Measurements from ENCODE around the gene KNTC1. TPM values are rescaled to one million over a fixed set of nuclear protein-coding genes. Genes with fewer than 3 reads are reported as not detected.

KNTC1 gene
- total RNA-seq, 2 donors from 2014 or later, result 2.2 to 3.0 TPM

- no peaks in the 10 kb centered on the region for H3K36me3 ChIP-seq
- no peak overlapping the region for H3K4me3 ChIP-seq
- TF ChIP-seq, protein P1, sequence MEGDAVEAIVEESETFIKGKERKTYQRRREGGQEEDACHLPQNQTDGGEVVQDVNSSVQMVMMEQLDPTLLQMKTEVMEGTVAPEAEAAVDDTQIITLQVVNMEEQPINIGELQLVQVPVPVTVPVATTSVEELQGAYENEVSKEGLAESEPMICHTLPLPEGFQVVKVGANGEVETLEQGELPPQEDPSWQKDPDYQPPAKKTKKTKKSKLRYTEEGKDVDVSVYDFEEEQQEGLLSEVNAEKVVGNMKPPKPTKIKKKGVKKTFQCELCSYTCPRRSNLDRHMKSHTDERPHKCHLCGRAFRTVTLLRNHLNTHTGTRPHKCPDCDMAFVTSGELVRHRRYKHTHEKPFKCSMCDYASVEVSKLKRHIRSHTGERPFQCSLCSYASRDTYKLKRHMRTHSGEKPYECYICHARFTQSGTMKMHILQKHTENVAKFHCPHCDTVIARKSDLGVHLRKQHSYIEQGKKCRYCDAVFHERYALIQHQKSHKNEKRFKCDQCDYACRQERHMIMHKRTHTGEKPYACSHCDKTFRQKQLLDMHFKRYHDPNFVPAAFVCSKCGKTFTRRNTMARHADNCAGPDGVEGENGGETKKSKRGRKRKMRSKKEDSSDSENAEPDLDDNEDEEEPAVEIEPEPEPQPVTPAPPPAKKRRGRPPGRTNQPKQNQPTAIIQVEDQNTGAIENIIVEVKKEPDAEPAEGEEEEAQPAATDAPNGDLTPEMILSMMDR (IDR thresholded peaks at IDR 0.05), result no peak
- no peaks in the 10 kb centered on the region for H3K9me3 ChIP-seq
- no peak overlapping the region for H3K27ac ChIP-seq
- H3K4me1 ChIP-seq, result no peaks in the 10 kb centered on the region
- DNase-seq (ENCODE audit: low spot score), result no peak
- no peaks in the 10 kb centered on the region for H3K27me3 ChIP-seq
Observed at GRCh38 chr12:122604993-122605392, 77.9 kb downstream of the KNTC1 start.

GRCh38 chr12:122609732-122610131 lies 82.7 kb downstream of the KNTC1 start:
- no peak overlapping the region for H3K27ac ChIP-seq
- no peaks in the 10 kb centered on the region for H3K27me3 ChIP-seq
- DNase-seq (ENCODE audit: low spot score), result no peak
- H3K4me1 ChIP-seq, result no peaks in the 10 kb centered on the region
- no peaks in the 10 kb centered on the region for H3K9me3 ChIP-seq
- TF ChIP-seq, protein P1 (IDR thresholded peaks at IDR 0.05), result no peak
- H3K36me3 ChIP-seq, result no peaks in the 10 kb centered on the region
- H3K4me3 ChIP-seq, result no peak overlapping the region

DNA sequence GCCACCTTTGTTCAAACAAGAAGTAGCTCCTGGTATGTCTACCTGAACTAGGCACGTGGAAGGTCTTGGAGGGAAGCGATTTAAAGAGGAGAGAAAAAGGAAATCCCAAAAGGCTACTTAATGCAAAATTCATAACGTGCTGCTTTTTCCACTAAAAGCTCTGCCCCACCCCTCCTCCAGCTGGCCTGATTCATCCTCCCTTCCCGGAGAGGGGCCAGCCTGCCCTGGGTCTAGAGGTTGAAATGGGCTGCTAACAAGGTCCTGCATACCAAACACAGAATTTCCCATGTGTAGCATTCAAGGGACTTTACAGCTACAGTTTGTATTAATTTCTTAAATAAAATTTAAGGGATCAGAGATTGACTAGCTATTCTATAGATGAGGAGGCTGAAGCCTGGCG lies 83.2 kb downstream of the KNTC1 start:
- DNase-seq (ENCODE audit: low spot score), result no peak
- Histone ChIP-seq H3K4me3 (no peak overlapping the region), H3K36me3 (no peaks in the 10 kb centered on the region), H3K27me3 (no peaks in the 10 kb centered on the region), H3K9me3 (no peaks in the 10 kb centered on the region), H3K4me1 (no peaks in the 10 kb centered on the region), H3K27ac (no peak overlapping the region)
- TF ChIP-seq, protein P1 (IDR thresholded peaks at IDR 0.05), result no peak

DNA sequence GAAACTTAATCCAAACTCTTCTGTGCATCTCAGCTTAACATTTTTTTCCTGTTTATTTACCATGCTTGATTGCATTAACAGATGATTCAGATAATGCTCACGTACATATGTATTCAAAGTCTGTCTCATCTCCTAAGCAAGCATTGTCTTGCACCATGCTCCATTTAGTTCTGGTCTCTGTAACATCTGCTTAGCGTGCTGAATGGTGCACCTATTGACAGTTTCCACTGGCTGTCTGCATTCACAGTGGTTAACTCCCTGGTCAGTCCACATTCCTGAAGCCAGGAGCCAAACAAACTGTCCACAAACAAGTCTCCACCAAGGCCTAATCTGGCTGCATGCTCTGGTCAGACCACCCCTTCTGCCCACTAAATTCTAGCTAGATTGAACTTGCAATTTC lies 83.9 kb downstream of the KNTC1 start:
- Histone ChIP-seq H3K4me3 (no peak overlapping the region), H3K36me3 (no peaks in the 10 kb centered on the region), H3K4me1 (no peaks in the 10 kb centered on the region), H3K27ac (no peak overlapping the region), H3K9me3 (no peaks in the 10 kb centered on the region), H3K27me3 (no peaks in the 10 kb centered on the region)
- DNase-seq (ENCODE audit: low spot score), result no peak
- TF ChIP-seq, protein P1 (IDR thresholded peaks at IDR 0.05), result no peak

DNA sequence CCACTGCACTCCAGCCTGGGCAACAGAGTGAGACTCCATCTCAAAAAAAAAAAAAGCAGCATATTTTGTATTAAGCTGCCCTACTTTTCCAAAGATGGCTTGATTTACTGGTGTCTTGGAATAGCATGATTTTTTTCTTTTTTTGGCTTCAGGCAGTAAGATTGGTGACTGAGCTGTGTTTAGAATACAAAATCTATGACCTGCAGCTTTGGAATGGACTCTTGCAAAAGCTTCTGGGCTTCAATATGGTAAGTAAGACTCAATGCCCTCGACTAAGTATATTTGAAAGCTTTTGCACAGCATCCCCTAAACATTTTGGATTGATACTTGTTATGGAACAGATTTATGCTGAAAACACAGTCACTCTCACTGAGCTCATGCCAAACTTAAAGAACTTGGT lies 87.8 kb downstream of the KNTC1 start:
- Histone ChIP-seq H3K9me3 (no peaks in the 10 kb centered on the region), H3K36me3 (no peaks in the 10 kb centered on the region), H3K27ac (no peak overlapping the region), H3K27me3 (no peaks in the 10 kb centered on the region), H3K4me3 (no peak overlapping the region), H3K4me1 (no peaks in the 10 kb centered on the region)
- no peak for DNase-seq (ENCODE audit: low spot score)
- TF ChIP-seq, protein P1 (IDR thresholded peaks at IDR 0.05), result no peak

- TF ChIP-seq, protein P1 (IDR thresholded peaks at IDR 0.05), result no peak
- DNase-seq (ENCODE audit: low spot score), result no peak
- Histone ChIP-seq H3K36me3 (no peaks in the 10 kb centered on the region), H3K27ac (no peak overlapping the region), H3K9me3 (no peaks in the 10 kb centered on the region), H3K4me3 (no peak overlapping the region), H3K4me1 (no peaks in the 10 kb centered on the region), H3K27me3 (no peaks in the 10 kb centered on the region)
Observed at GRCh38 chr12:122615780-122616179, 88.7 kb downstream of the KNTC1 start.
